ENCODE results near the gene ZNF547. TPM values are rescaled to one million over a fixed set of nuclear protein-coding genes. Genes with fewer than 3 reads are reported as not detected.
A peak's percentile ranks its signal among the peaks of the same experiment; 100 is the strongest.

ZNF547 gene
- total and polyA plus RNA-seq, 12 donors, result 1.1 to 10.9 (median 4.6) TPM

- intact Hi-C loops (cut with DNase I), result no loop called here
- Histone ChIP-seq H3K27me3 (no peaks in the 10 kb centered on the region), H3K9me3 (replicated peaks in 1 of 3) (no peaks in the 10 kb centered on the region), H3K4me3 (no peak overlapping the region), H3K36me3 (replicated peaks in 1 of 2) (no peaks in the 10 kb centered on the region), H3K27ac (no peak overlapping the region), H3K4me1 (replicated peaks in 1 of 2) (peaks cover 13 to 14% of the 10 kb centered on the region in 2 donors)
- DNase-seq, result no peak
- no peak for TF ChIP-seq POLR2A (IDR thresholded peaks at IDR 0.05)
- no peak for TF ChIP-seq CTCF (IDR thresholded peaks at IDR 0.05)
- whole genome bisulfite sequencing, 4 donors, result 48 to 61% (median 56%) methylated on average over 3 of the region's 3 CpGs
These were observed 15.2 kb upstream of the ZNF547 start for GRCh38 chr19:57348136-57348535.

- no peak for TF ChIP-seq CTCF (IDR thresholded peaks at IDR 0.05)
- peak in 1 of 2 donors; percentile 66 for TF ChIP-seq POLR2A (IDR thresholded peaks at IDR 0.05)
- Histone ChIP-seq H3K4me3 (peak within 1 kb of the TSS; percentile 40 to 97 (median 75)), H3K27me3 (no peaks in the 10 kb centered on the region), H3K4me1 (replicated peaks in 1 of 2) (peaks cover 13 to 14% of the 10 kb centered on the region in 2 donors), H3K27ac (peak within 1 kb of the TSS; percentile 24 to 89 (median 80)), H3K36me3 (replicated peaks in 1 of 2) (peaks cover 0 to 23% of the 10 kb centered on the region in 2 donors), H3K9me3 (replicated peaks in 1 of 3) (no peaks in the 10 kb centered on the region)
- intact Hi-C loops (cut with DNase I), result no loop called here
- peak; percentile 94 to 98 (median 96) for DNase-seq
- 1 to 3% (median 2%) methylated on average over 21 to 57 of the region's 57 CpGs for WGBS, 4 donors
These were observed 12.2 kb upstream of the ZNF547 start, which contains the start of gene ZNF304 for GRCh38 chr19:57350877-57351805. Gene ZNF304 (plus strand): TSS chr19:57351271. CDS start chr19:57351665, 394 bp downstream.

GRCh38 chr19:57351867-57352266 is 11.5 kb upstream of the ZNF547 start:
- Histone ChIP-seq H3K4me1 (replicated peaks in 1 of 2) (peaks cover 13 to 14% of the 10 kb centered on the region in 2 donors), H3K9me3 (replicated peaks in 1 of 3) (no peaks in the 10 kb centered on the region), H3K27me3 (no peaks in the 10 kb centered on the region), H3K36me3 (replicated peaks in 1 of 2) (peaks cover 0 to 30% of the 10 kb centered on the region in 2 donors), H3K27ac (peak overlapping the region in 4 of 5 donors; percentile 24 to 89 (median 82)), H3K4me3 (peak overlapping the region in 3 of 4 donors; percentile 65 to 97 (median 85))
- intact Hi-C loops (cut with DNase I), result no loop called here
- WGBS, 4 donors, result 13 to 17% (median 15%) methylated on average over 6 to 7 of the region's 7 CpGs
- DNase-seq, result no peak
- TF ChIP-seq POLR2A (IDR thresholded peaks at IDR 0.05) (no peak), CTCF (IDR thresholded peaks at IDR 0.05) (no peak)

GRCh38 chr19:57355916-57356315 is 7.4 kb upstream of the ZNF547 start:
- no peaks in the 10 kb centered on the region for H3K9me3 ChIP-seq (replicated peaks in 1 of 3)
- intact Hi-C loops (cut with DNase I), result no loop called here
- 89 to 95% (median 93%) methylated on average over 4 of the region's 4 CpGs for WGBS, 4 donors
- H3K27me3 ChIP-seq, result no peaks in the 10 kb centered on the region
- peaks cover 0 to 42% of the 10 kb centered on the region in 2 donors for H3K36me3 ChIP-seq (replicated peaks in 1 of 2)
- TF ChIP-seq POLR2A (IDR thresholded peaks at IDR 0.05), result no peak
- no peak for TF ChIP-seq CTCF (IDR thresholded peaks at IDR 0.05)
- no peak overlapping the region for H3K4me3 ChIP-seq
- H3K27ac ChIP-seq, result no peak overlapping the region
- no peak for DNase-seq
- peaks cover 14 to 18% of the 10 kb centered on the region in 2 donors for H3K4me1 ChIP-seq (replicated peaks in 1 of 2)
